Activated naive CD4-positive, alpha-beta T cell treated with anti-CD3 and anti-CD28 coated beads for 36 hours (primary cell): ENCODE data around the gene BTBD19. TPM values are rescaled to one million over a fixed set of nuclear protein-coding genes. Genes with fewer than 3 reads are reported as not detected.
"Not testable (repeated sequence)": the region's sequence is repeated elsewhere in the genome, so short reads cannot be mapped to it uniquely, and the experiment has no call there.

Experiments
- CTCF ChIA-PET: fragments of 350-600 bp; sonication (Branson Sonifier 250); formaldehyde crosslinking; loops from one replicate; lab custom pipeline; 2021; ENCODE audit warnings: antibody characterized with exemption; lab: Charles Lee
- DNase-seq: peaks from one replicate; pipeline ENCODE4 v3.0.0-alpha.2; 2020
- H3K27ac Mint-ChIP-seq: one replicate; pipeline ENCODE4 v1.8.0; 2021; ENCODE audit warnings: mild to moderate bottlenecking, mixed read lengths
- H3K27me3 Mint-ChIP-seq: one replicate; pipeline ENCODE4 v1.8.0; 2021; ENCODE audit warnings: low read depth, mixed read lengths
- H3K36me3 Mint-ChIP-seq: one replicate; pipeline ENCODE4 v1.8.0; 2021; ENCODE audit warnings: low read depth, mixed read lengths
- H3K4me1 Mint-ChIP-seq: one replicate; pipeline ENCODE4 v1.8.0; 2021; ENCODE audit warnings: low read depth, mixed read lengths
- H3K4me3 Mint-ChIP-seq: one replicate; pipeline ENCODE4 v1.8.0; 2021; ENCODE audit warnings: mild to moderate bottlenecking, moderate library complexity, mixed read lengths
- H3K9me3 Mint-ChIP-seq: one replicate; pipeline ENCODE4 v1.8.0; 2021; ENCODE audit warnings: mixed read lengths
- intact Hi-C: fragments of 100-400 bp; cut with micrococcal nuclease; formaldehyde crosslinking; loops from one replicate; pipeline ENCODE4 v1.15.1; 2023
- total RNA-seq, 2 experiments: library from RNA; stranded (reverse); gene quantifications; one replicate each; pipeline ENCODE4 v1.2.3, GENCODE V29; 2021

The BTBD19 gene
- total RNA-seq, 2 experiments from 2014 or later: 5.9 to 6.7 TPM

DNA sequence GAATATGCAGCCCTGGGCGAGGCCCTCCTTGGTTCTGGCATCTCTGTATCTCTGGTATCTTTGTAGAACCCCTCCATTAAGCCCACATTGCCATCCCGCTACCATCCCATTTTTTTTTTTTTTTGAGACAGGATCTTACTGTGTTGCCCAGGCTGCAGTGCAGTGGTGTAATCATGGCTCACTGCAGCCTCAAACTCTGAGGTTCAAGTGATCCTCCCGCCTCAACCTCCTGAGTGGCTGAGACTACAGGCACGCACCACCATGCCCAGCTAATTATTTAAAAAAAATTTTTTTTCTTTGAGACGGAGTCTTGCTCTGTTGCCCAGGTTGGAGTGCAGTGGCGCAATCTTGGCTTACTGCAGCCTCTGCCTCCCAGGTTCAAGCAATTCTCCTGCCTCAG, 16.1 kb downstream of the BTBD19 start:
- H3K4me3 Mint-ChIP-seq, DNase-seq, H3K9me3 Mint-ChIP-seq, intact Hi-C loops, H3K27me3 Mint-ChIP-seq, H3K27ac Mint-ChIP-seq, H3K36me3 Mint-ChIP-seq: not testable (repeated sequence)
- H3K4me1 Mint-ChIP-seq: peaks cover 13% of the 10 kb centered on the region
- CTCF ChIA-PET: interaction anchor here (0.7 kb wide), 1 partner anchor 17 kb away, joined by 6 read pairs; the partner anchor contains the start of gene DYNLT4

- CTCF ChIA-PET: interaction anchor here (0.6 to 1.1 kb wide), 3 partner anchors 18 to 26 kb away, joined by 3 to 4 read pairs (median 3); no protein-coding TSS in a partner anchor
- Mint-ChIP-seq H3K36me3 (no peaks in the 10 kb centered on the region), H3K27ac (no peak overlapping the region), H3K9me3 (no peaks in the 10 kb centered on the region), H3K4me1 (no peaks in the 10 kb centered on the region), H3K4me3 (no peak overlapping the region), H3K27me3 (no peaks in the 10 kb centered on the region)
- intact Hi-C loops: no loop called here
- no peak for DNase-seq
These were observed 18.3 kb downstream of the BTBD19 start for GRCh38 chr1:44826375-44827196.

- Mint-ChIP-seq H3K4me1 (no peaks in the 10 kb centered on the region), H3K4me3 (no peak overlapping the region), H3K27me3 (no peaks in the 10 kb centered on the region), H3K27ac (no peak overlapping the region), H3K36me3 (no peaks in the 10 kb centered on the region), H3K9me3 (no peaks in the 10 kb centered on the region)
- DNase-seq: no peak
- CTCF ChIA-PET: interaction anchor here (1.1 kb wide), 1 partner anchor 18 kb away, joined by 3 read pairs; no protein-coding TSS in a partner anchor
- intact Hi-C loops: no loop called here
These were observed 19.1 kb downstream of the BTBD19 start for GRCh38 chr1:44827197-44828002.

- Mint-ChIP-seq H3K27ac (no peak overlapping the region), H3K27me3 (no peaks in the 10 kb centered on the region), H3K4me1 (no peaks in the 10 kb centered on the region), H3K36me3 (no peaks in the 10 kb centered on the region), H3K9me3 (no peaks in the 10 kb centered on the region), H3K4me3 (no peak overlapping the region)
- DNase-seq: no peak
- CTCF ChIA-PET: interaction anchor here (1.1 to 1.6 kb wide), 2 partner anchors 19 to 110 kb away, joined by 3 read pairs; no protein-coding TSS in a partner anchor
- intact Hi-C loops: no loop called here
These were observed 19.8 kb downstream of the BTBD19 start for GRCh38 chr1:44828003-44828651.

GRCh38 chr1:44828841-44829440, 20.6 kb downstream of the BTBD19 start:
- Mint-ChIP-seq H3K27ac (no peak overlapping the region), H3K4me1 (no peaks in the 10 kb centered on the region), H3K9me3 (no peaks in the 10 kb centered on the region), H3K4me3 (no peak overlapping the region), H3K36me3 (no peaks in the 10 kb centered on the region), H3K27me3 (no peaks in the 10 kb centered on the region)
- DNase-seq: no peak
- intact Hi-C loops: no loop called here
- CTCF ChIA-PET: interaction anchor here (1.6 kb wide), 1 partner anchor 111 kb away, joined by 3 read pairs; no protein-coding TSS in a partner anchor

- Mint-ChIP-seq H3K4me1 (no peaks in the 10 kb centered on the region), H3K27me3 (no peaks in the 10 kb centered on the region), H3K36me3 (no peaks in the 10 kb centered on the region), H3K4me3 (no peak overlapping the region), H3K9me3 (no peaks in the 10 kb centered on the region), H3K27ac (no peak overlapping the region)
- CTCF ChIA-PET: interaction anchor here (0.6 to 1.6 kb wide), 3 partner anchors 44 to 120 kb away, joined by 3 to 5 read pairs (median 5); no protein-coding TSS in a partner anchor
- DNase-seq: no peak
- intact Hi-C loops: no loop called here
These were observed 21.4 kb downstream of the BTBD19 start for GRCh38 chr1:44829506-44830384.

- no peak overlapping the region for H3K27ac Mint-ChIP-seq
- intact Hi-C loops: no loop called here
These were observed 22.6 kb downstream of the BTBD19 start for GRCh38 chr1:44830900-44831304.

GRCh38 chr1:44831516-44831915, 23.2 kb downstream of the BTBD19 start:
- CTCF ChIA-PET: interaction anchor here (0.6 to 1.4 kb wide), 3 partner anchors 9 to 99 kb away, joined by 4 to 5 read pairs (median 4); no protein-coding TSS in a partner anchor
- DNase-seq: no peak
- no peaks in the 10 kb centered on the region for H3K9me3 Mint-ChIP-seq
- no peaks in the 10 kb centered on the region for H3K27me3 Mint-ChIP-seq
- intact Hi-C loops: no loop called here
- H3K4me3 Mint-ChIP-seq: no peak overlapping the region
- H3K4me1 Mint-ChIP-seq: peaks cover 5% of the 10 kb centered on the region
- H3K36me3 Mint-ChIP-seq: no peaks in the 10 kb centered on the region
- H3K27ac Mint-ChIP-seq: no peak overlapping the region

More at GRCh38 chr1:44830900-44831304, 22.6 kb downstream of the BTBD19 start:
- Mint-ChIP-seq H3K4me3 (no peak overlapping the region), H3K27me3 (no peaks in the 10 kb centered on the region), H3K4me1 (peaks cover 3% of the 10 kb centered on the region), H3K36me3 (no peaks in the 10 kb centered on the region), H3K9me3 (no peaks in the 10 kb centered on the region)
- CTCF ChIA-PET: interaction anchor here (0.6 to 1.6 kb wide), 2 partner anchors 46 to 90 kb away, joined by 4 to 5 read pairs; no protein-coding TSS in a partner anchor
- no peak for DNase-seq

DNA sequence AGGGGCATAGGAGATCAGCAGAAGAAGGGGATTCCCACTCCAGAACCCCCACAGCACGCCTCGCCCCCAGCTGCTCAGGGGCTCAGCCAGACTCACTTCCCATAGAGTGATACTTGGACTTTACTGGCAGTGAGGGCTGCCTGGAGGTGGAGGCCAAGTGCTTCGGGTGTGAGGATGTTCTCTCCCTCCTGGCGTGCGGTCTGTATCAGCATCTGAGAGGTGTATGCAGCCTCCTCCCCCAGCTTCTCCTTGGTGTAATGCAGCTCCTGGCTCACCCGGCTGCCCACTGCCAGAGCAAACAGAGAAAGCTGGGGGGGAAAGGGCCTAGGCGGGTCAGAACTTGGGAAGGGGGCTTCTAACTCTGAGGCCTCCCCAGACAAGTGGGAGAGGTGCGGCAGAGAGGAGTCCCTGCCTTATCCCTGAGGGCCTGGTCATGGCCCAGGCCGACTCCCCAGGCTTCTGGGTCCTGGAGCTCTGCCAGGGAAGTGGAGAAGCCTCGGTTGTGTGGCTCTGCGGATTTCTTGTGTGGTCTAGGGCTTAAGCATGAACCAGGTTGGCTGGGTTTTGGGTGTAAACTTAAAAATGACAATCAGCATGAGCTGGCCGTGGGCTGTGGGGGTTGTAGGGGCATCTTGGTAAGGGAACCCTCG, 23.9 kb downstream of the BTBD19 start:
- Mint-ChIP-seq H3K4me1 (peaks cover 5% of the 10 kb centered on the region), H3K27ac (no peak overlapping the region), H3K9me3 (no peaks in the 10 kb centered on the region), H3K36me3 (no peaks in the 10 kb centered on the region), H3K27me3 (no peaks in the 10 kb centered on the region), H3K4me3 (no peak overlapping the region)
- intact Hi-C loops: no loop called here
- DNase-seq: no peak
- CTCF ChIA-PET: interaction anchor here (0.6 to 1.4 kb wide), 3 partner anchors 9 to 99 kb away, joined by 4 to 5 read pairs (median 4); no protein-coding TSS in a partner anchor

- H3K36me3 Mint-ChIP-seq: no peaks in the 10 kb centered on the region
- no peaks in the 10 kb centered on the region for H3K9me3 Mint-ChIP-seq
- H3K4me1 Mint-ChIP-seq: peaks cover 5% of the 10 kb centered on the region
- intact Hi-C loops: no loop called here
- H3K27me3 Mint-ChIP-seq: peaks cover under 1% of the 10 kb centered on the region
- DNase-seq: no peak
- CTCF ChIA-PET: interaction anchor here (0.7 to 2.2 kb wide), 5 partner anchors 15 to 611 kb away, joined by 3 to 7 read pairs (median 3); no protein-coding TSS in a partner anchor
- H3K27ac Mint-ChIP-seq: no peak overlapping the region
- H3K4me3 Mint-ChIP-seq: no peak overlapping the region
These were observed 26.0 kb downstream of the BTBD19 start for GRCh38 chr1:44834328-44834727.
